ENCODE measurements around the gene AP2B1. TPM values are rescaled to one million over a fixed set of nuclear protein-coding genes. Genes with fewer than 3 reads are reported as not detected.

Gene AP2B1
- total and polyA plus RNA-seq, 9 of the 15 experiments (the other 6 are each of a cell fraction or from before 2014, with no cell fraction given) = 60.1 to 287 (median 105) TPM

GRCh38 chr17:35764123-35764991 lies 177.2 kb downstream of the AP2B1 start (continued):
- TF ChIP-seq ZNF277 (CRISPR knock-in tag; IDR thresholded peaks at IDR 0.05; ENCODE audit: borderline replicate concordance) (no peak), RBM34 (IDR thresholded peaks at IDR 0.05; ENCODE audit: borderline replicate concordance, insufficient read depth, low read length) (peak; percentile 78; the same call in 1 of the 2 replicates), TBL1XR1 (IDR thresholded peaks at IDR 0.05; ENCODE audit: low read length in 2 of 2) (0 out of 4 replicates have a peak, but pooled peaks of 1 of the 2 experiments have one; percentile 26), ZNF766 (CRISPR knock-in tag; conservative IDR thresholded peaks at IDR 0.05) (no peak; the same call in 1 of the 2 replicates), SRF (CRISPR knock-in tag; IDR thresholded peaks at IDR 0.05) (no peak), ETS1 (conservative IDR thresholded peaks at IDR 0.05; ENCODE audit: control insufficient read depth, low read depth, low read length) (no peak; the same call in 1 of the 2 replicates), TFAP4 (CRISPR knock-in tag; IDR thresholded peaks at IDR 0.05; ENCODE audit: borderline replicate concordance) (no peak; the same call in 1 of the 2 replicates), SAP30 (IDR thresholded peaks at IDR 0.05; ENCODE audit: borderline replicate concordance, insufficient read depth, low read depth, low read length, poor library complexity, severe bottlenecking) (no peak), ZC3H4 (CRISPR knock-in tag; IDR thresholded peaks at IDR 0.05; ENCODE audit: borderline replicate concordance) (no peak), CSDE1 (IDR thresholded peaks at IDR 0.05) (no peak), ZBTB49 (CRISPR knock-in tag; IDR thresholded peaks at IDR 0.05; ENCODE audit: borderline replicate concordance) (no peak), MXI1 (IDR thresholded peaks at IDR 0.05; ENCODE audit: low read depth, low read length) (no peak), TRIM24 (IDR thresholded peaks at IDR 0.05) (no peak; a peak in 1 of 4 replicates), SRSF3 (IDR thresholded peaks at IDR 0.05; ENCODE audit: insufficient read depth, low read length) (no peak), DDX20 (tag; IDR thresholded peaks at IDR 0.05; ENCODE audit: low read depth) (no peak), NR1H2 (CRISPR knock-in tag; IDR thresholded peaks at IDR 0.05) (no peak), ZBTB8A (IDR thresholded peaks at IDR 0.05; ENCODE audit: partially characterized antibody) (no peak), HOXB6 (CRISPR knock-in tag; IDR thresholded peaks at IDR 0.05; ENCODE audit: borderline replicate concordance) (no peak), SRSF7 (optimal IDR thresholded peaks at IDR 0.05; ENCODE audit: low read depth, low read length) (no peak), ELF2 (CRISPR knock-in tag; IDR thresholded peaks at IDR 0.05) (no peak)

Data from K562 (cell line).